ENCODE results near the gene PRSS53. TPM values are rescaled to one million over a fixed set of nuclear protein-coding genes. Genes with fewer than 3 reads are reported as not detected.
A peak's percentile ranks its signal among the peaks of the same experiment; 100 is the strongest.

PRSS53 gene
- total RNA-seq, 1 experiment from 2014 or later, result 3.8 TPM

- TF ChIP-seq CTCF (conservative IDR thresholded peaks at IDR 0.05; ENCODE audit: low read depth, low read length) (no peak), EZH2 (IDR thresholded peaks at IDR 0.05; ENCODE audit: low read length, unreplicated experiment) (no peak), EZH2phosphoT487 (IDR thresholded peaks at IDR 0.05; ENCODE audit: borderline replicate concordance, low read length) (no peak)
- Histone ChIP-seq H2AFZ (ENCODE audit: low read length) (no peak overlapping the region), H3F3A (ENCODE audit: low read length, unreplicated experiment) (no peaks in the 10 kb centered on the region), H3K27me3 (ENCODE audit: low read length) (no peaks in the 10 kb centered on the region), H3K36me3 (ENCODE audit: low read depth, low read length) (no peaks in the 10 kb centered on the region), H3K27ac (ENCODE audit: low read length) (no peak overlapping the region), H3K4me3 (ENCODE audit: low read length) (no peak overlapping the region), H3K79me2 (ENCODE audit: low read length) (no peaks in the 10 kb centered on the region), H3K9me2 (replicated peaks; ENCODE audit: low read length) (no peaks in the 10 kb centered on the region), H3K9me3 (ENCODE audit: low read length) (no peaks in the 10 kb centered on the region), H3K4me1 (ENCODE audit: insufficient read depth, low read length) (no peaks in the 10 kb centered on the region), H3K4me2 (ENCODE audit: low read length) (no peak overlapping the region), H3K9ac (ENCODE audit: low read length) (no peak overlapping the region), H4K20me1 (ENCODE audit: low read length) (no peaks in the 10 kb centered on the region)
- ChIA-PET POLR2A (ENCODE audit: unreplicated experiment) (interaction anchor here (0.9 kb wide), 1 partner anchor 17 kb away, joined by 4 read pairs; the partner anchor contains the start of gene KAT8), CTCF (interaction anchor here (1.2 kb wide), 1 partner anchor 42 kb away, joined by 3 read pairs; no protein-coding TSS in a partner anchor)
- ATAC-seq (no peak), DNase-seq (peak; percentile 12)
- intact Hi-C loops (cut with micrococcal nuclease), result no loop called here
- BruUV-seq (replicated peaks), result no TSS peak
Observed at GRCh38 chr16:31099860-31100638, 11.3 kb upstream of the PRSS53 start.

DNA sequence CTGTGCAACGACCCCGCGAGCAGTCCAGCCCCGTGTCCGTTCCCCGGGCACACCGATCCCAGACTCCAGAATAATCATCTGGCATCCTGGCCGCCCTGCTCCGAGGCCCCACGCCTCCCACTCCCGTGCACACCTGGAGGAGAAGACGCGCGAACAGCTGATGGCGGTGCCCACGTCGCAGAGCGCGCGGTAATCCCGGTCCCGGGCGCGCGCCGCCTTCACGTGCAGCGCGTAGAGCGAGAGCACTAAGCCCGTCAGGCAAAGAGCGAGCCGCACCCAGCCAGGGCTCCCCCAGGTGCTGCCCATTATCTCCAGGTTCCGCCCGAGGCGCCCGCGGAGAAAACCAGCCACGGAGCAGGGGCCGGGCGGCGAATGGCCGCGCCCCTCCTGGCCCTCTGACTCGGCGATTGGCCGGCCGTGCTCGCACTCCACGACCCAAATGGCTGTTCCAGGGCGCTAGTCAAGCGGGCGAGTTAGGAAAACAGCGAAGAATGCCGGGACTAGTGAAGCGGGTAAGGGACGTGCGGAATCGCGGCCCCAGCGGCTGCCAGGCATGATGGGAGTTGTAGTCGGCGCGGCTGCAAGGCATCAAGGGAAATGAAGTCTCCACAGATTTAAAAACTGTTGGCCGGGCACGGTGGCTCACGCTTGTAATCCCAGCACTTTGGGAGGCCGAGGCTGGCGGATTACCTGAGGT lies 5.8 kb upstream of the PRSS53 start, which contains the start of gene VKORC1:
Gene VKORC1 (minus strand): TSS at position 374 of the 697 bp plus-strand sequence. CDS start 68 bp downstream, at position 306.
- no peaks in the 10 kb centered on the region for H3F3A ChIP-seq (ENCODE audit: low read length, unreplicated experiment)
- H3K9ac ChIP-seq (ENCODE audit: low read length), result peak within 1 kb of the TSS; percentile 90
- no peaks in the 10 kb centered on the region for H3K27me3 ChIP-seq (ENCODE audit: low read length)
- peak within 1 kb of the TSS; percentile 98 for H3K4me3 ChIP-seq (ENCODE audit: low read length)
- peak within 1 kb of the TSS; percentile 91 for H2AFZ ChIP-seq (ENCODE audit: low read length)
- H3K79me2 ChIP-seq (ENCODE audit: low read length), result peaks cover 23% of the 10 kb centered on the region
- CTCF ChIA-PET, result no interaction called here
- H3K9me2 ChIP-seq (replicated peaks; ENCODE audit: low read length), result no peaks in the 10 kb centered on the region
- POLR2A ChIA-PET (ENCODE audit: unreplicated experiment), result interaction anchor here (0.6 kb wide), 1 partner anchor 47 kb away, joined by 10 read pairs; no protein-coding TSS in a partner anchor
- H3K27ac ChIP-seq (ENCODE audit: low read length), result peak within 1 kb of the TSS; percentile 68
- no peaks in the 10 kb centered on the region for H3K9me3 ChIP-seq (ENCODE audit: low read length)
- peaks cover 3% of the 10 kb centered on the region; the same call in 1 of the 2 replicates for H3K36me3 ChIP-seq (ENCODE audit: low read depth, low read length)
- intact Hi-C loops (cut with micrococcal nuclease), result loop anchor here (1.0 to 5.0 kb wide), 4 partner anchors 20 to 773 kb away; partner anchors contain the start of genes HSD3B7, ZNF646 and ZNF668
- BruUV-seq (replicated peaks), result no TSS peak
- DNase-seq (peak; percentile 96), ATAC-seq (peak; percentile 94)
- TF ChIP-seq EZH2phosphoT487 (IDR thresholded peaks at IDR 0.05; ENCODE audit: borderline replicate concordance, low read length) (no peak), EZH2 (IDR thresholded peaks at IDR 0.05; ENCODE audit: low read length, unreplicated experiment) (no peak), CTCF (conservative IDR thresholded peaks at IDR 0.05; ENCODE audit: low read depth, low read length) (no peak)
- H3K4me2 ChIP-seq (ENCODE audit: low read length), result peak within 1 kb of the TSS; percentile 93
- H3K4me1 ChIP-seq (ENCODE audit: insufficient read depth, low read length), result peaks cover 7% of the 10 kb centered on the region; the same call in 1 of the 2 replicates
- peaks cover 5% of the 10 kb centered on the region; the same call in 1 of the 2 replicates for H4K20me1 ChIP-seq (ENCODE audit: low read length)
